HUES6 (cell line): ENCODE results near the gene CLASP1.

ENCODE experiments used
- H3K27ac ChIP-seq: 2 replicates; pipeline ENCODE4 v1.7.0; 2013; ENCODE audit warnings: low read depth, mild to moderate bottlenecking, low read length, inconsistent platforms
- H3K27me3 ChIP-seq: 2 replicates; pipeline ENCODE4 v1.6.1; 2013; ENCODE audit warnings: low read length; ENCODE audit not compliant: control insufficient read depth, insufficient read depth
- H3K36me3 ChIP-seq: 2 replicates; pipeline ENCODE4 v1.6.1; 2013; ENCODE audit warnings: low read length; ENCODE audit not compliant: control insufficient read depth, insufficient read depth
- H3K4me1 ChIP-seq: 2 replicates; pipeline ENCODE4 v1.6.1; 2013; ENCODE audit warnings: low read length; ENCODE audit not compliant: control insufficient read depth, insufficient read depth
- H3K4me3 ChIP-seq: 2 replicates; pipeline ENCODE4 v1.5.1; 2013; ENCODE audit warnings: low read depth, low read length
- H3K9ac ChIP-seq: one replicate; pipeline ENCODE4 v1.6.1; 2013; ENCODE audit warnings: mild to moderate bottlenecking, low read length
- H3K9me3 ChIP-seq: 2 replicates; pipeline ENCODE4 v1.6.1; 2013; ENCODE audit warnings: low read depth, low read length; ENCODE audit not compliant: control insufficient read depth, insufficient read depth

CLASP1 gene

GRCh38 chr2:121598087-121598486 lies 51.2 kb downstream of the CLASP1 start:
- Histone ChIP-seq H3K9me3 (no peaks in the 10 kb centered on the region), H3K27me3 (no peaks in the 10 kb centered on the region), H3K27ac (no peak overlapping the region), H3K4me3 (no peak overlapping the region), H3K9ac (no peak overlapping the region), H3K4me1 (peaks cover 8% of the 10 kb centered on the region), H3K36me3 (peaks cover 3% of the 10 kb centered on the region; the same call in 1 of the 2 replicates)

- Histone ChIP-seq H3K9me3 (no peaks in the 10 kb centered on the region), H3K27ac (no peak overlapping the region), H3K9ac (no peak overlapping the region), H3K4me3 (no peak overlapping the region), H3K27me3 (no peaks in the 10 kb centered on the region), H3K4me1 (peaks cover 8% of the 10 kb centered on the region), H3K36me3 (peaks cover 3% of the 10 kb centered on the region; the same call in 1 of the 2 replicates)
Observed at GRCh38 chr2:121596221-121597080, 52.8 kb downstream of the CLASP1 start.

- Histone ChIP-seq H3K9ac (no peak overlapping the region), H3K9me3 (no peaks in the 10 kb centered on the region), H3K27ac (no peak overlapping the region), H3K4me1 (peaks cover 8% of the 10 kb centered on the region), H3K36me3 (peaks cover 3% of the 10 kb centered on the region; the same call in 1 of the 2 replicates), H3K4me3 (no peak overlapping the region), H3K27me3 (no peaks in the 10 kb centered on the region)
Observed at GRCh38 chr2:121595012-121595891, 54.0 kb downstream of the CLASP1 start.

GRCh38 chr2:121591199-121591598 lies 58.1 kb downstream of the CLASP1 start:
- Histone ChIP-seq H3K9me3 (no peaks in the 10 kb centered on the region), H3K27ac (no peak overlapping the region), H3K36me3 (peaks cover 10% of the 10 kb centered on the region), H3K4me1 (no peaks in the 10 kb centered on the region), H3K27me3 (no peaks in the 10 kb centered on the region), H3K9ac (no peak overlapping the region), H3K4me3 (no peak overlapping the region)

GRCh38 chr2:121588357-121588756 lies 60.9 kb downstream of the CLASP1 start:
- Histone ChIP-seq H3K9me3 (no peaks in the 10 kb centered on the region), H3K9ac (no peak overlapping the region), H3K4me3 (no peak overlapping the region), H3K36me3 (peaks cover 10% of the 10 kb centered on the region), H3K27ac (no peak overlapping the region), H3K4me1 (peaks cover 2% of the 10 kb centered on the region; the same call in 1 of the 2 replicates), H3K27me3 (no peaks in the 10 kb centered on the region)

- Histone ChIP-seq H3K27ac (no peak overlapping the region), H3K27me3 (no peaks in the 10 kb centered on the region), H3K9me3 (no peaks in the 10 kb centered on the region), H3K4me3 (no peak overlapping the region), H3K4me1 (peaks cover 2% of the 10 kb centered on the region; the same call in 1 of the 2 replicates), H3K36me3 (peaks cover 10% of the 10 kb centered on the region), H3K9ac (no peak overlapping the region)
Observed at GRCh38 chr2:121587131-121587530, 62.1 kb downstream of the CLASP1 start.

- no peaks in the 10 kb centered on the region for H3K9me3 ChIP-seq
- peaks cover 7% of the 10 kb centered on the region for H3K36me3 ChIP-seq
- H3K4me3 ChIP-seq: no peak overlapping the region
- H3K4me1 ChIP-seq: peaks cover 3% of the 10 kb centered on the region; the same call in 1 of the 2 replicates
- H3K27ac ChIP-seq: no peak overlapping the region
- no peak overlapping the region for H3K9ac ChIP-seq
- H3K27me3 ChIP-seq: no peaks in the 10 kb centered on the region
Observed at GRCh38 chr2:121584741-121585140, 64.5 kb downstream of the CLASP1 start.

- Histone ChIP-seq H3K9me3 (no peaks in the 10 kb centered on the region), H3K27me3 (no peaks in the 10 kb centered on the region), H3K4me1 (peaks cover 10% of the 10 kb centered on the region), H3K9ac (no peak overlapping the region), H3K27ac (no peak overlapping the region), H3K4me3 (no peak overlapping the region), H3K36me3 (peaks cover 1% of the 10 kb centered on the region; the same call in 1 of the 2 replicates)
Observed at GRCh38 chr2:121583555-121583954, 65.7 kb downstream of the CLASP1 start.

GRCh38 chr2:121582272-121582671 lies 67.0 kb downstream of the CLASP1 start:
- Histone ChIP-seq H3K9ac (no peak overlapping the region), H3K4me1 (peaks cover 10% of the 10 kb centered on the region), H3K4me3 (no peak overlapping the region), H3K36me3 (no peaks in the 10 kb centered on the region), H3K27me3 (no peaks in the 10 kb centered on the region), H3K27ac (no peak overlapping the region), H3K9me3 (no peaks in the 10 kb centered on the region)

GRCh38 chr2:121579309-121579708 lies 70.0 kb downstream of the CLASP1 start:
- H3K27me3 ChIP-seq: no peaks in the 10 kb centered on the region
- H3K9me3 ChIP-seq: no peaks in the 10 kb centered on the region

GRCh38 chr2:121577381-121577780 lies 71.9 kb downstream of the CLASP1 start:
- Histone ChIP-seq H3K36me3 (no peaks in the 10 kb centered on the region), H3K4me3 (no peak overlapping the region), H3K9me3 (no peaks in the 10 kb centered on the region), H3K9ac (no peak overlapping the region), H3K27me3 (no peaks in the 10 kb centered on the region), H3K4me1 (peaks cover 7% of the 10 kb centered on the region), H3K27ac (no peak overlapping the region; the same call in 1 of the 2 replicates)

More at GRCh38 chr2:121579309-121579708, 70.0 kb downstream of the CLASP1 start:
- no peak overlapping the region for H3K4me3 ChIP-seq
- H3K4me1 ChIP-seq: peaks cover 7% of the 10 kb centered on the region
- no peaks in the 10 kb centered on the region for H3K36me3 ChIP-seq
- H3K27ac ChIP-seq: no peak overlapping the region
- no peak overlapping the region for H3K9ac ChIP-seq
